Astrocyte (in vitro differentiated cells and primary cell): Measurements from ENCODE around the gene ALKBH2. TPM values are rescaled to one million over a fixed set of nuclear protein-coding genes. Genes with fewer than 3 reads are reported as not detected.
A peak's percentile ranks its signal among the peaks of the same experiment; 100 is the strongest.

Experiments
- DNase-seq: peaks from one replicate; pipeline ENCODE4 v3.0.0-alpha.2; 2010; ENCODE audit warnings: low read depth
- FAIRE-seq: peaks from 2 replicates; lab custom pipeline; 2011; peaks lifted over from hg19 to GRCh38; lab: Jason Lieb, UNC
- H2AFZ ChIP-seq: 2 replicates; pipeline ENCODE4 v1.6.0; 2012; ENCODE audit warnings: low read depth, low read length, inconsistent platforms
- H3K27ac ChIP-seq: 2 replicates; pipeline ENCODE4 v1.5.1; 2011; ENCODE audit warnings: low read depth, low read length, inconsistent platforms
- H3K27me3 ChIP-seq: 2 replicates; pipeline ENCODE4 v1.6.0; 2011; ENCODE audit warnings: low read length, inconsistent platforms; ENCODE audit not compliant: insufficient read depth
- H3K36me3 ChIP-seq: 2 replicates; pipeline ENCODE4 v1.5.1; 2011; ENCODE audit warnings: low read length, inconsistent platforms; ENCODE audit not compliant: insufficient read depth
- H3K4me1 ChIP-seq: 2 replicates; pipeline ENCODE4 v1.5.1; 2011; ENCODE audit warnings: low read length, inconsistent platforms; ENCODE audit not compliant: insufficient read depth
- H3K4me2 ChIP-seq: 2 replicates; pipeline ENCODE4 v1.6.0; 2012; ENCODE audit warnings: low read length, inconsistent platforms
- H3K4me3 ChIP-seq: 2 replicates; pipeline ENCODE4 v1.5.1; 2011; ENCODE audit warnings: low read depth, mild to moderate bottlenecking, low read length, inconsistent platforms; ENCODE audit not compliant: insufficient read depth
- H3K79me2 ChIP-seq: 2 replicates; pipeline ENCODE4 v1.6.0; 2012; ENCODE audit warnings: mild to moderate bottlenecking, low read length, inconsistent platforms; ENCODE audit not compliant: insufficient read depth
- H3K9ac ChIP-seq: 2 replicates; pipeline ENCODE4 v1.6.0; 2012; ENCODE audit warnings: mild to moderate bottlenecking, low read length, inconsistent platforms
- H3K9me3 ChIP-seq: 2 replicates; pipeline ENCODE4 v1.5.1; 2012; ENCODE audit warnings: low read depth, mild to moderate bottlenecking, low read length, inconsistent platforms; ENCODE audit not compliant: insufficient read depth
- H4K20me1 ChIP-seq: 2 replicates; pipeline ENCODE4 v1.6.0; 2012; ENCODE audit warnings: low read length, inconsistent platforms; ENCODE audit not compliant: insufficient read depth
- H3K27ac Mint-ChIP-seq: one replicate; pipeline ENCODE4 v1.8.0; 2021; ENCODE audit warnings: mild to moderate bottlenecking, mixed read lengths; ENCODE audit not compliant: unreplicated experiment
- H3K27me3 Mint-ChIP-seq: one replicate; pipeline ENCODE4 v1.8.0; 2021; ENCODE audit warnings: low read depth, mixed read lengths; ENCODE audit not compliant: unreplicated experiment
- H3K36me3 Mint-ChIP-seq: one replicate; pipeline ENCODE4 v1.8.0; 2021; ENCODE audit warnings: low read depth, mixed read lengths; ENCODE audit not compliant: unreplicated experiment
- H3K4me1 Mint-ChIP-seq: one replicate; pipeline ENCODE4 v1.8.0; 2021; ENCODE audit warnings: low read depth, mixed read lengths; ENCODE audit not compliant: unreplicated experiment
- H3K4me3 Mint-ChIP-seq: one replicate; pipeline ENCODE4 v1.8.0; 2021; ENCODE audit warnings: mild to moderate bottlenecking, moderate library complexity, mixed read lengths; ENCODE audit not compliant: unreplicated experiment
- H3K9me3 Mint-ChIP-seq: one replicate; pipeline ENCODE4 v1.8.0; 2021; ENCODE audit warnings: mild to moderate bottlenecking, mixed read lengths; ENCODE audit not compliant: unreplicated experiment
- CTCF ChIP-seq: IDR thresholded peaks from 2 replicates; pipeline ENCODE4 v1.5.1; 2011; ENCODE audit warnings: low read depth, mild to moderate bottlenecking, inconsistent platforms, low read length, moderate library complexity; ENCODE audit not compliant: insufficient read depth
- EZH2 ChIP-seq: IDR thresholded peaks from 2 replicates; pipeline ENCODE4 v1.6.1; 2012; ENCODE audit warnings: mild to moderate bottlenecking, low read length, inconsistent platforms; ENCODE audit not compliant: insufficient read depth
- total RNA-seq: library from RNA; stranded (reverse); gene quantifications from 2 replicates; pipeline ENCODE4 v1.2.1, GENCODE V29; 2021

ALKBH2 gene
- total RNA-seq, 1 donor from 2014 or later = 5.1 TPM

- H3K4me1 ChIP-seq = no peaks in the 10 kb centered on the region
- H3K36me3 ChIP-seq = no peaks in the 10 kb centered on the region
- peaks cover 8% of the 10 kb centered on the region for H3K4me1 Mint-ChIP-seq
- no peak for TF ChIP-seq CTCF
- no peak for TF ChIP-seq EZH2
- H3K4me3 Mint-ChIP-seq = no peak overlapping the region
- DNase-seq = no peak
- H4K20me1 ChIP-seq = no peaks in the 10 kb centered on the region
- H3K9ac ChIP-seq = no peak overlapping the region
- no peak for FAIRE-seq
- H3K27me3 ChIP-seq = no peaks in the 10 kb centered on the region
- H3K27me3 Mint-ChIP-seq = no peaks in the 10 kb centered on the region
- H3K36me3 Mint-ChIP-seq = no peaks in the 10 kb centered on the region
- H3K9me3 Mint-ChIP-seq = no peaks in the 10 kb centered on the region
- H3K27ac Mint-ChIP-seq = no peak overlapping the region
- H3K4me2 ChIP-seq = no peak overlapping the region
- no peak overlapping the region for H2AFZ ChIP-seq
- H3K4me3 ChIP-seq = no peak overlapping the region
- H3K27ac ChIP-seq = no peak overlapping the region
- no peaks in the 10 kb centered on the region for H3K9me3 ChIP-seq
- H3K79me2 ChIP-seq = no peaks in the 10 kb centered on the region
Measured at GRCh38 chr12:109120095-109120494, 26.8 kb upstream of the ALKBH2 start.

GRCh38 chr12:109116611-109116949 is 23.3 kb upstream of the ALKBH2 start:
- no peak for FAIRE-seq
- no peak for TF ChIP-seq EZH2
- no peak overlapping the region for H3K4me2 ChIP-seq
- no peaks in the 10 kb centered on the region for H3K9me3 ChIP-seq
- Mint-ChIP-seq H3K27me3 (no peaks in the 10 kb centered on the region), H3K9me3 (no peaks in the 10 kb centered on the region), H3K36me3 (no peaks in the 10 kb centered on the region), H3K4me1 (peaks cover 8% of the 10 kb centered on the region), H3K27ac (no peak overlapping the region), H3K4me3 (no peak overlapping the region)
- DNase-seq = no peak
- H4K20me1 ChIP-seq = no peaks in the 10 kb centered on the region
- H2AFZ ChIP-seq = no peak overlapping the region
- H3K36me3 ChIP-seq = no peaks in the 10 kb centered on the region
- H3K4me3 ChIP-seq = no peak overlapping the region
- no peak overlapping the region for H3K9ac ChIP-seq
- no peaks in the 10 kb centered on the region for H3K79me2 ChIP-seq
- peaks cover 3% of the 10 kb centered on the region for H3K4me1 ChIP-seq
- no peaks in the 10 kb centered on the region for H3K27me3 ChIP-seq
- H3K27ac ChIP-seq = no peak overlapping the region

GRCh38 chr12:109115758-109116610 is 22.7 kb upstream of the ALKBH2 start, which contains the start of gene ACACB:
ACACB (plus strand) TSS chr12:109116587; CDS start chr12:109139406, 22,819 bp downstream.
- H3K36me3 ChIP-seq = no peaks in the 10 kb centered on the region
- H3K27ac Mint-ChIP-seq = no peak within 1 kb of the TSS

More at GRCh38 chr12:109115758-109116610, 22.7 kb upstream of the ALKBH2 start, which contains the start of gene ACACB:
- no peaks in the 10 kb centered on the region for H3K9me3 Mint-ChIP-seq
- TF ChIP-seq CTCF = no peak
- no peak for TF ChIP-seq EZH2
- Histone ChIP-seq H3K27ac (no peak within 1 kb of the TSS), H4K20me1 (no peaks in the 10 kb centered on the region), H3K9me3 (no peaks in the 10 kb centered on the region), H2AFZ (no peak within 1 kb of the TSS), H3K4me2 (no peak within 1 kb of the TSS), H3K9ac (no peak within 1 kb of the TSS), H3K4me3 (no peak within 1 kb of the TSS), H3K27me3 (no peaks in the 10 kb centered on the region), H3K4me1 (peaks cover 5% of the 10 kb centered on the region), H3K79me2 (no peaks in the 10 kb centered on the region)
- H3K4me3 Mint-ChIP-seq = peak within 1 kb of the TSS; percentile 58
- H3K36me3 Mint-ChIP-seq = no peaks in the 10 kb centered on the region
- DNase-seq (no peak), FAIRE-seq (no peak)
- no peaks in the 10 kb centered on the region for H3K27me3 Mint-ChIP-seq
- H3K4me1 Mint-ChIP-seq = peaks cover 8% of the 10 kb centered on the region
